Measurements from ENCODE around the gene SEMA4D.

SEMA4D gene

DNA sequence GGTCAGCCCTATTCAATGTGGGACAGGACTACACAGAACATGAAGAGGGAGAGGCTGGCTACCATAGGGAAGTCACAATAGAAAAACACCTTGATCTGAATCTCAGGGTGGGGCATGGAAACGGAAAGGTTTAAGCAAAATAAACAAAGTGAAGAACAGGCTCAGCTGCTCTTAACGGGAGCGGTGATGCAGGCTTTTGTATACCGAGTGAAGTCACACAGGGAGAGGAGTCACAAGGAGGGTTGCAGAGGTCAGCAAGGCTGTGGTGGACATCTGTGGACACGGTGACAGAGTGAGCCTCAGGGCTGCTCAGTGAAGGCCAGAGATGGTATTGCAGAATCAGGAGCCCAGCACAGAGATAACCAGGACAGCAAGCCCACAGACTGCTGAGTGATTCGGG is 30.6 kb upstream of the SEMA4D start:
- DNase-seq: no peak

DNA sequence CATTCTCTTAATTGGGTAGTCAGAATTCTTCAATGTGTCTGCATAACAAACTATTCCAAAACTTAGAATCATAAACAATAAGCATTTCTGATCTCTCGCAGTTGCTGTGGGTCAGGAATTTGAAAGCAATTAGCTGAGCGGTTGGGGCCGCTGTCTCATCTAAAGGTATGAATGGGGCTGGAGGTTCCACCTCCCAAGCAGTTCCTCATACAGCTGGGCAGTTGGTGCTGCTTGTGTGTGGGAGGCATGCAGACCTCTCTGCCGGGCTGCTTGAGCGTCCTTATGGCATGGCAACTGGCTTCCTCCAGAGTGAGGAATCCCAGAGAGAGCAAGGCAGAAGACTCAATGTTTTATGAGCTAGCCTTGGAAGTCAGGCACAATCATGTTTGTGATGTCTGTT is 30.2 kb upstream of the SEMA4D start:
- no peak for DNase-seq

DNA sequence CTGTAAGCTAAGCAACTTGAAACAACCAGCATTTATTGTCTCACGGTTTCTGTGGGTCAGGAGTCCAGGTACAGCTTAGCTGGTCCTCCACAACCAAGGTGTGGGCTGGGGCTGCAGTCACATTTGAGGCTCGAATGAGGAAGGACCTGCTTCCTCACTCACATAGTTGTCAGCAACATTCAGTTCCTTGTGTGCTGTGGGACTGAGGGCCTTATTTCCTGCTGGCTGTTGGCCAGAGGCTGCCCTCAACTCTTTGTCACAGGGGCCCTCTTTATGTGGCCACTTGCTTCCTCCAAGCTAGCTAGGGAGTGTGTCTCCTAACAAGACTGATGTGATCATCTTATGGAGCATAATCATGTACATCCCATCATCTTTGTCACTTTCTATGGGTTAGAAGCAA is 29.2 kb upstream of the SEMA4D start:
- no peak for DNase-seq

DNA sequence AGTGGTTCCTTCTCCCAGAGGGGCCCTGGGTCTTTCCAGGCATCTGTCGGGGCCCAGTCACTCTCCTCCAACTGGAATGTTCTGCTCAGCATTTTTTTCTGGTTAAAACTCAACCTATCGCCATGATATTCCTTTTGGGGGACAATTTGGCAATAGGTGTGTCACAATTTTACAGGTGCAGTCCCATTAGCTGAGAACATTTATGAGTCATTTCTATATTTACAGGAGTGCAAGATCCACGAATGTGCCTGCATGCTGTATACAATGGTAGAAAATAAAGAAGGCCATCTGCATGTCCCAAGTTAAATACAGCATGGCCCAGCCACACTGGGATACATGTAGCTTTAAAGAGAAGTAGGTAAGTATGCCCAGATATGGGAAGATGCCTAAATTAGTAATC is 28.8 kb upstream of the SEMA4D start:
- DNase-seq: no peak

DNA sequence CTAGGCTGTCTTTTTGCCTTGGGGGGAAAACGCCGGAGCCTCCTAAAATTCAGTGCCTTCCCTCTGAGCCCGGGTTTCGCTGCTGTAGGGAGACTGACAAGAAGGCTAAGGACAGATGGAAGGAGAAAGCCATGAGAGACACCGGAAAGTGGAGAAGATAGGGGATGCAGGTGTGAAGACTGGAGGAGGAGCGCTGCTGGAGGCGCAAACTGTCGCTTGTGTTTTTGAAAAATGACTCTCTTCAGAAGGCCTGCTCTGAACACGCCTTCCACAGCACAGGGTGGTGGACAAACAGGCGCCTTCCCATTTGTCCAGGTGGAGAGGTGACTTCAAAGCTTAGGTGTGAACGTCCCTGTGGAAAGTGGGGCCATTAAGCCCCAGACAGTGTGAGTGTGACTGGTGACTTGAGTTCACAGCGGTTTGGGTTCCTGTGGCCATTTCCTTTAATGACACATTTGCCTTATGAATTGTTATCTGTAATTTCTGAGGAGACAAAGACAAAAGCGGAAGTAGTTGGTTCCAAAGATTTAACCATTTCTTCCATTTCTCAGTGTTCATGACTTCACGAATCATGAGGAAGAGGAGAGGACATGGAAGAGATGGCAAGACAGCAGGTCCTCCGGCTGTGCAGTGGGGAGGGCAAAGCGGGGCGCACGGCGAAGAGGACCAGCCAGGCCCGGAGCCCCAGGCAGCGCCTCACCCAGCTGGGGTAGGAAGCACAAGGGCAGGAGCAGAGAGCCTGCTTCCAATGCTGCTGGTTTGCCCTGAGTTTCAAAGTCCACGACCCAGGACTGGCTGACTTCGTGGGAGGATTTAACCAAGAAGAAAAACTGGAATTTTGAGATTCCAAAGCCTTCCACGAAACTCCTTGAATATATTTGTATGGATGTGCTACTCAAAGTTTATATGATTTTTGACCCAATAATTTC is 27.8 kb upstream of the SEMA4D start:
- DNase-seq: no peak

DNA sequence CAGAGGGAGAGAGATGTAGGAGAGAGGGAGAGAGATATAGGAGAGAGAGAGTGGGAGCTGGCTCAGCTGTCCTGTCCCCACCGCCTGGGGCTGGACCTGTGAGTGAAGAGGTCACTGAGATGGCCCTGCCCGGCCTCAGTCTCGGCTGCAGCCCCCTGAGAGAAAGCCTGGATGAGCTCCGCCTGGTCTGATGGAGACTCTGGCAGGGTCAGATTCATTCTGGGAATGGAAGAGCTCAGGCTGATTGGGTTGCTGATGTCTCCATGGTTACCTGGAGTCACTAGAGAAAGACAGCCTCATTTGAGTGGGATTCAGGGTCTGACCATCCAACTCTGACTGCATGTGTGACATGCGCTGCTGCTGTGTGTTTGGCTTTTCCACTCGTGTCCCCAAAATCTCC is 27.1 kb upstream of the SEMA4D start:
- DNase-seq: no peak

DNA sequence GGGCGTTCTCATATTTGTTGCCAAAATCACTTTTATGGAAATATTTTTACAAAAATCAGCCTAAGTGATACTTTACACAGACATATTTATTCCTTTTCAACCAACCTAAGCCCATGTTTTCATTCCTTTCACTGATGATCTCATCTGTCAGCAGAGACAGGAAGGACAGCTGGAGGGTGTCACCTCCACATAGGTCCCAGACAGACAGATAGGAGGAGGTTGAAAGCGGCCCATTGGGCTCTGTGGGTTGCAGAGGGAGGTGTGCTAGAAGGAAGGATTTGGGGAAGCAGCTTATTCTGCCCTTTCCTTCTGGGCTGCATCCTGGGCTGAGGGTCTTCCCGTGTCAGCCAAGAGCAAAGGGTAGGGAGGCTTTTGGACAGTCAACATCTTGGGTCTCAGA is 26.0 kb upstream of the SEMA4D start:
- peak; percentile 46 for DNase-seq

DNA sequence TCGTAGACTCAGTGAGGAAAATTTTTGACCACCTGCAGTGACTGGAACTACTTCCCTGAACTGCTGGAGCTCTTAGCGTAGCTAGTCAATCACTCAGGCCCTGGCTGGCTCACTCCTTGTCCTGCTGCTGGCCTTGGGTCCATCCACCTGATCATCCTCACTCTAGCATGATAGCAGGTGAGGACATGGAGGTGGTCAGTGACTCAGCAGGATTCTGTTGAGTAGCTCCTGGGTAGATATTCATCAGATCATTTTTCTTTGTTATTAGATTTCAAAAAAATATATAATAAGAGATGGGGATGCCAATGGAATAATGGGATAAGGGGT is 25.0 kb upstream of the SEMA4D start:
- no peak for DNase-seq

DNA sequence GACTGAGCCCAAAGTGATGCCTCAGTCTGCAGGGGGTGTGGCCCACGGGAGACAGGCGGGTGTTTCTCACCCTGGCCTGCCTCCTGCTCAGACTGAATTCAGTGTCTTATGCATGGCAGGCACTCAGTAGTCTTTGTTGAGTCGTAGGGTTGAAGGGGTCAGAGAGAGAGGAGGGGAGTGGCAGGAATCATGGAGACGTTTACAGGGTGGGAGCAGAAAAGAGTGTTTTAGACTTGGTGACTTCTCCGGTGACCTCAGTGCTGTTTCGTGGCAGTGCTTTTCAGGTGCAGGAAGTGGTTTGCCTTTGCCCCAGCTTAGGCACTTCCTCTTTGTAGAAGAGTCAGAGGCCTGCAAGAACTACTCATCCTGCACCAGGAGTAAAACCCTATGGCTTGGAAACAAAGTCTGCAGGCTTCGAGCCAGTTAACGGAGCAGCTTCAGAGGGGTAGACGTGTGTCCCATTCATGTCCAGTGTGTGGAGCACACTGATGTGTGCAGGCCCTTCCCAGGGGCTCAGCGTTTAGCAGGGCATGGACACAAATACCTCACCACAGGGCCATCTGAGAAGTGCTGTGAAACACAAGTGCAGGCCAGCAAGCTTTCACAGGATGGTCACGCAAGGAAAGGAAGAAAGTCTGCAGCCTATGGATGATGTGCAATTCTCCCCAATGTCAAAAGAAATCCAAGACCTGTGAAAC is 24.5 kb upstream of the SEMA4D start:
- peak; percentile 69 for DNase-seq

DNA sequence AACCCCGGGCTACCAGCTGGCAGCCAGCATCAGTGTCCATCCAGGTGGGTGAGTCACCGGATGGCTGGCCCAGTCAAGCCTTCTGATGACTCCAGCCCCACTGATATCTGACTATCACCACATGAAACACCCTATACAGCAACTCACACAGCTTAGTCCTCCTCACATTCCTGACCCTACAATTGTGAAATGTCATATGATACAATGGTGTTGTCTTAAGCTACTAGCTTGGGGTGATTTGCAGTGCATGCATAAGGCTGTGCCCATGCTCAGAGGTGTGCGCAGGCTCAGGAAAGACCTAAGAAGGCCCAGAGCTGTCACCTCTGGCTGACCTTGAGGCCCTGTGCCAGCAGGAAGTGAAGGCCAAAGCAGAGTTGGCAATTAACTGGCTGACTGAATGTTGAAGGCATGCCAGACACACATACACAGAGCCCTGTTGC is 21.5 kb upstream of the SEMA4D start:
- DNase-seq: no peak

DNA sequence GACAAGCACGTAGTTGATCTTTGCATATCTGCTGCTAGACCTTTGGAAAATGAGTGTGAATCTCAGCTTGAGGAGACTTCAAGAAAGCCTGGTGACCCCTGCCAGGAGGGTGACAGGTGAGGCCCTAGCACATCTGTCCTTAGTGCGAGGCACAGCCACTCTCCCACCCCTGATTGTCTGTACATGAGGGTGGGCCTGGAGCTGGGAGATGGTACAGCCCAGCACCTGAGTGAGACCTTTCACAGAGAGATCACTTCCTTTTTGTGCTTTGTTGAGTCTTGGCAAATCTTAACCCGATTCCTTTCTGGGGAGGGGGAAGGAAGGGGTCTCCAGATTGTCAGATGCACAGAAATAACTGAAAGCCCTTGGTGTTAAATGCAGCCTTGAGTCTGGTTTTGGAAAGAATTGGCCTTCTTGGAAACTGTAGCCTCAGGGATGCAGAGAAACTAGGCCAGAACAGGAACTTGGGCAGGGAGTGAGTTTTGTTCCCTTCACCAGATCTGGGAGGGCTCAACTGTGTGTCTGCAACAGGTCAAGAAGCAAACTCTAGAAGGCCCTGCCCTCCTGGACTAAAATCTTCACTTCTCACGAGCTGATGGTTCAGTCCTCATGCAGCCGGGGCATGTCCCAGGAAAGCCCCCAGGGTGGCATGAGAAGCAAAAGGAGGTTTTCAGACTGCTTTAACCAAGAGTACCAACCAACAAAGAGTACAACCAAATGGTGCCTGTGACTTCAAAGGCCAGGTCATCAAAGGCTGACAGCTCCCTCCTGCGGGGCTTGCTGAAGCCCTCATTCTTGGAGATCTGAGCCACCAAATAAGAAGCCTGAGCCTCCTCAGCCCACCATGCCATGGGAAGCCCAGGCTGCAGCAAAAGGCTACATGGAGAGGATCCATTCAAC is 20.8 kb upstream of the SEMA4D start:
- DNase-seq: no peak

DNA sequence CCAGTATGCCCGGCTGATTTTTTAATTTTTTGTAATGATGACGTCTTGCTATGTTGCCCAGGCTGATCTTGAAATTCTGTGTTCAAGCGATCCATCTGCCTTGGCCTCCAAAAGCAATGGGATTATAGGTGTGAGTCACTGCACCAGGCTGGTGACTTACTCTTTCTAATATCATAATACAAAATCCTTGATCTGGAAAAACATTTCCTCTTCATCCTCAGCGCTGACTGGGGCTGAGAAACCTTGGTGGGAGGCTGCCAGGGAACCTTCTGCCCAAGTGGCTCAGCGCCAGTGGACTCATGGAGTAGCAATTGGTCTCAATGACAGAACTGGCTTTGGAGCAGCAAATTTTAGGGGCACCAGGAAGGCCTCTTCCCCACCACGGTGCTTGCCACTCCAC is 17.5 kb upstream of the SEMA4D start:
- DNase-seq: no peak

DNA sequence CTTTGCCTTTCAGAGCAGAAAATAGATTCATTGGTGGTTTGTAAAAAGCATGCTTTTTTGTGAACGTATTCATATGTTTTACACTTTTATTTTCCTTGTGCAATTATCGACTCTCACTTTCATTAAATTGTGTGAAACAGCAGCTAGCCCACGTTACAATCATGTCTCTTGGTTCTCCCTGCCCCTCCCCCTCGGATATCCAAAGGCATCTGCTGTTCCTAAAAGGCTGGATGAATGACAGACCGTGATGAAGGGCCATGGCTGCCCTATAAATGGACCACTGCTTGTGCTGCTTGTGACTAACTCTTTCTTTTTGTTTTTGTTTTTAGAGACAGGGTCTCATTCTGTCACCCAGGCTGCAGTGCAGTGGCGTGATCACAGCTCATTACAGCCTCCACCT is 17.0 kb upstream of the SEMA4D start:
- no peak for DNase-seq

DNA sequence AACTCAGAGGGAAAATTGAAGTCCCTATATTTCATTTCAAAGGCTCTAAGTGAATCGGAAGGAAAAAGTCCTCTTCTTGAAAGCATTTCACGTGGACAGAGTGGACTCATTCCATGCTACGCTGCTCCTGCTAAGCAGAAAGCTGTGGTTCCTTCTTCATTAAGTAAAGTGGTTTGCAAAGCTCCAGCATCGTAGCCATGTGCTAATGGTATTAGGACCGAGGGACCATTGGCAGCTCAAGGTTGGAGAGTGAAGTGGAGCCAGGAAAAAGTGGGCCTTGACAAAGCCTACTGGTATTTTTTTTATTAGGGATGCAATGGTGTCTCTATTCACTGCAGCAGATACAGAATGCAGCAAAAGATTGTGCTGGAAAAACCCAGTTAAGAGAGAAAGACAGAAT is 16.4 kb upstream of the SEMA4D start:
- DNase-seq: no peak

DNA sequence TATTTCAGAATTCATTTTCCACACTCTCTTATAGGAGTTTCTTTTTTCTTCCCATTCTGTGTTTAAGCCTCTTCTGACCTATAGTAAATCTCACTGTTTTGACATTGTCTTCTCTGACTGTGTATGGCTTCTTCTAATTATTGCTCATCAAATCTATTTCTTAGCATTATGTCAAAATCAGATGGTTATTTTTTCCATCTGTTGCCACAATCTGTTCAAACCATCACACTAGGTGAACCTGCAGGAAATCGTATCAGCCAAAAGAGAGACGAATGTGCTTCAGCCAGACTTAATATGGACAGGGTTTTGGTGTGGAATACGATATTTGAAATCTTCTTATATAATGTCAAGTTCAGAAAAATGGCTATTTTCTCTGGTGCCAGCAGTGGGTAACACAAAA is 15.9 kb upstream of the SEMA4D start:
- no peak for DNase-seq

DNA sequence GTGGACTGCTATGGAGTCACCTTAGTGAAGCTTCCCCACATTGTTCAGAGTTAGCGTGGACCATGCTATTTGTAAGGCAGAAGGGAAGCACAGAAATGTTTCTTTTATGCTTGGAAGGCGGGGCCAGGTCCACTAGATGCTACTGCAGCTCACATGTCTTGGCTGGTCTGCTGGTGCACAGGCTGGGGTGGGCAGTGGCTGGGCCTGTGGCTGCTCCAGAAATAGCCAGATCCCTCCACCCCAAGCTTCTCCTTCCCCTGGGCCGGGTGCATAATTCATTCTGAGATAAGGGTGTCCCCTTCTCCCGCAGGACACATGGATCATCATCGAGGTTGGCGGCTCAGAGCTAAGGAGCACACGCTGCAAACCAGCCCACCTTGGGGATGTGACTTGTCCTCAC is 14.5 kb upstream of the SEMA4D start:
- DNase-seq: no peak

DNA sequence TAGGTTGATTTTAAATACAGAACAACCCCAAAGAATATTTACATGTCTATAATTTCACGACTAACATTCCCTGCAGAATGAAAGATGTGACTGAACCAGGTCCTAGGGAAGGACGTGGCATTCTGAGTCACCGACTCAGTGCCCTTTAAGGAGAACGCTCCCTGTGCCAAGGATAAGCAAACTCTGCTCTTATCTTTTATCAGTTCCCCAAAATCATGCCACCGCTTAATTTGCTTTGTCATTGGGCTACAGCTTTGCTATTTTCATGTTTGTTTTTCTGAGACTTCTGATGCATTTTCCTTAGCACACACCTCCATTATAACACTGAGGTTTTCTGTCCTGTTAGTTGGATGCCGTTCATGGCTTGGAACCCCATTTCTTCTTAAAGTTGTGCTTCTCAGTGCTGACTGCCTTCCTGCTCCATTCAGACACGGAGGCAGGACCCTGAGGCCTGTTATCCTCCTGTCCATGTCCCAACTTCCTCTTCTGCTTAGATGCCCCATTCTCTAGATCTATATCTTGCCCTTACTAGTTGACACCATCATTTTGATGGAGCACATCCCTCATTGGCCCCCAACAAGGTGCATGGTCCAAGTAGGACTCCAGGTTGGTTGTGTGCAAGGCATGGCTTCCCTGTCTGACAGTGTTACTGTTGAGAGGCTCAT is 11.2 kb upstream of the SEMA4D start:
- no peak for DNase-seq

DNA sequence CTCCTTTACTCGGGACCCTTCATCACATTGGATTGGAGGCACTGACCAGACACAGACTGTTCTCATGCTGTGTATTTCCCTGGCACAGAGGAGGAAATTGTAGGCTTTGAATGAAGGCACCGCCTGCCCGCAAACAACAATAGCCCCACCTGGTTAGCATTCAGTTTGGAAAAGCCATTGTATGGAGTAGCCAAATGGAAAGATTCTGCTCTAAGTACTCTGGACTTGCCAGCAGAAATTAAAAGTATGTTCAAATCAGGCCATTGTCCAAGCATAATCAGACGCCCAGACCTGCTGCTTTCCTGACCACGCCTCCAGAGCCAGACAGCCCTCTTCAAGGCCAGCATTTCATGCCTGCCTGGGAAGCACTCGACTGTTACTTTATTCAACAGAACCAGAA is 8.0 kb upstream of the SEMA4D start:
- no peak for DNase-seq

DNA sequence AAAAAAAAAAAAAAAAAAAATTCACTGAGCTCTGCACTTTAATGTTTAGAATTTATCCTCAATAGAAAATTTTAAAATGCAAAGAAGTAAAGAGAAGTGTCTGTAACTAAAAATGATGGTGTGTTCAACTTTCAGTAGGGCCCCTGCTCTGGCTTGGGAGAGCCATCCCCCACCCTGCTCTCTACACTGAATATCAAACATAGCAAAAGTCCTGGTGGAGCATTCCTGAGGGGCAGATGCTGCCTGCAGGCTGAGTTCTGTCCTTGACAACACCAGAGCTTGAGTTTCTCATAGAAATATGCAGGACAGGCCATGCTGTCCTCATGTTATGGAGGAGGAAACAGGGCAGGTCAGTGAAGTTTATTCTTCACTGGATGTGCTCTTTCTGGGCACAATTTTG is 7.1 kb upstream of the SEMA4D start:
- no peak for DNase-seq

DNA sequence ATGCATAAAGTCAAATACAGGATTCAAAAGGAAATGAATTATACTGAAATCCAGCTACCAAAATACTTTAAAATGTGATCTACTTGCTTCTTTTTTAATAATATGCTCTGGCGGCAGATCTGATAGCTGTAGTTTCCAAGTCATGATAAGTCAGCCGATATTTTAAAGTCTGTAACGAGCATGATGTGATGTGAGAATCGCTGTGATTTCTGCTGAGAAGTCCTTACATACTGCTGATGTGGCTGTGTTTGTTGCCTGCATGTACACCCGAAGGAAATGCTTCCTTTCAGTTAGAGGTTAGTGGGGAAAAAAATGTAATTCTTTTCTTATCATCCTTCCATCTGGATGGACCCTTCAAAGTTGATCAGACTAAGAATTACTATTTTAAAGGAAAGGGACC is 4.8 kb upstream of the SEMA4D start:
- DNase-seq: no peak

DNA sequence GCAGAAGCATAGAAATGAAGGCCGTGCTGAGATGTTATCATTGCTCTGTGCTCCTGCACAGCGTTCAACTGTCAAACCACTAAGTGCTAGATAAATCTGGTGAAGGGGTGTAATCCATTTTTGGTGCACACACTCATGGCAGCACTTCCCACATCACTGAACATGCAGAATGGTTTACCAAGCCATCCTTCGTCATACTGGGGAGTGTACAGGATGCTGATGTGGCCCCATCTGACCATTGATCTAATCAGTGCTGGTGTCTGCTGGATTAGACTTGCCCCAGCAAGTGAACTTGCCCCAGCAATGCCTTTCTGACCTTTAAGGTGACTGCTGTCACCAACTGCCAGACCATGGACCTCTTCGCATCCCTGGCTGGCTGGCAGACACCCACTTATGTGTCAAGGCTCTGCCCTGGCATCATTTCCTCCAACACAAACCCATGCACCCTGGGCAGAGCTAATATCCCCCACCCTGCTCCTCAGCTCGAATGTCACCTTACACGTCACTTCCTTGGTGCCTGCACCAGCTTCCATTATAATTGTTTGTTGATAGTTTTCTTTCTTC is 4.2 kb upstream of the SEMA4D start:
- DNase-seq: peak; percentile 54

DNA sequence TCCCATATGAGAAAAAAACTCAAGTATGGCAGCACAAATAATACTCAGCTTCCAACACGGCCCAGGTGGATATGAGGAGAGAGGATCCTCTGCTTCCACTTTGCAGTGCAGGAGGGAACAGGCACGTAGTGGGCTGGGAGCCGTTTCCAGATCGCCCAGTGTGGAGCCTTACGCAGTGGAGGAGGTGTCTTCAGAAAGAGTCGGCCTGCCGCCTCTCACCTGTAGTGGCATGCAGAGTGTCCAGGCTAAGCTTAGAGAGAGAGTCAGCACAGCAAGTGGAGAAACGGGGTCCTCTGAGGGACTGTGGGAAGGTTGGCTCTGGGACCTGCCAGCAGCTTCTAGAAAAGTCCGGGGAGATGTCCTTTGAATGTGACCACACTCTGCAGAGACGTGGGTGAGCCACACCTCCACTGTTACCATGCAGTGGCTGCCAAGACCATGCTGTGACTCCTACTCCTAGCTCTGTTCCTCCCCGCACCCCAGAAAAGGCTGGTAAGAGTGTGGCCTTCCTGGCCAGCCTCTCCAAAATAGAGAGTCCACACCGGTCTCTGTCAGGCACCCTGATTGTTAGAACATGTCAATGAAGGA is 3.5 kb upstream of the SEMA4D start:
- no peak for DNase-seq
